Measurements from ENCODE around the gene WBP2NL. TPM values are rescaled to one million over a fixed set of nuclear protein-coding genes. Genes with fewer than 3 reads are reported as not detected.

Gene WBP2NL
- polyA plus RNA-seq, 1 experiment, result 0.22 TPM

- H3K27me3 ChIP-seq (ENCODE audit: control insufficient read depth, insufficient read depth, low read length), result no peaks in the 10 kb centered on the region
- DNase-seq (ENCODE audit: low read depth), result no peak
- TF ChIP-seq CTCF (IDR thresholded peaks at IDR 0.05; ENCODE audit: insufficient read depth, low read depth, low read length), result no peak
- POLR2A ChIA-PET, result no interaction called here
- CTCF ChIA-PET, result interaction anchor here (0.7 to 1.3 kb wide), 2 partner anchors 11 to 949 kb away, joined by 3 to 4 read pairs; no protein-coding TSS in a partner anchor
- H3K4me3 ChIP-seq (ENCODE audit: low read depth, low read length), result no peak overlapping the region
- H3K36me3 ChIP-seq (ENCODE audit: control insufficient read depth, insufficient read depth, low read length), result peaks cover 11% of the 10 kb centered on the region
Measured at GRCh38 chr22:42062506-42063170, 64.0 kb downstream of the WBP2NL start.

GRCh38 chr22:42064629-42065028 is 66.0 kb downstream of the WBP2NL start:
- POLR2A ChIA-PET, result interaction anchor here (0.5 to 0.7 kb wide), 2 partner anchors 24 to 34 kb away, joined by 4 to 11 read pairs; no protein-coding TSS in a partner anchor
- Histone ChIP-seq H3K36me3 (ENCODE audit: control insufficient read depth, insufficient read depth, low read length) (peaks cover 7% of the 10 kb centered on the region), H3K4me3 (ENCODE audit: low read depth, low read length) (no peak overlapping the region), H3K27me3 (ENCODE audit: control insufficient read depth, insufficient read depth, low read length) (no peaks in the 10 kb centered on the region)
- CTCF ChIA-PET, result interaction anchor here (0.5 to 1.1 kb wide), 3 partner anchors 10 to 26 kb away, joined by 3 read pairs; partner anchors contain the start of gene NDUFA6
- no peak for DNase-seq (ENCODE audit: low read depth)
- TF ChIP-seq CTCF (IDR thresholded peaks at IDR 0.05; ENCODE audit: insufficient read depth, low read depth, low read length), result no peak

GRCh38 chr22:42065438-42066125 is 67.0 kb downstream of the WBP2NL start:
- ChIA-PET CTCF (interaction anchor here (1.0 kb wide), 1 partner anchor 25 kb away, joined by 3 read pairs; the partner anchor contains the start of gene NDUFA6), POLR2A (no interaction called here)
- H3K36me3 ChIP-seq (ENCODE audit: control insufficient read depth, insufficient read depth, low read length), result peaks cover 7% of the 10 kb centered on the region
- no peak overlapping the region for H3K4me3 ChIP-seq (ENCODE audit: low read depth, low read length)
- H3K27me3 ChIP-seq (ENCODE audit: control insufficient read depth, insufficient read depth, low read length), result no peaks in the 10 kb centered on the region
- no peak for DNase-seq (ENCODE audit: low read depth)
- no peak for TF ChIP-seq CTCF (IDR thresholded peaks at IDR 0.05; ENCODE audit: insufficient read depth, low read depth, low read length)

- no peak for TF ChIP-seq CTCF (IDR thresholded peaks at IDR 0.05; ENCODE audit: insufficient read depth, low read depth, low read length)
- POLR2A ChIA-PET, result interaction anchor here (0.6 kb wide), 1 partner anchor 13 kb away, joined by 3 read pairs; the partner anchor contains the start of gene SMDT1
- peaks cover 7% of the 10 kb centered on the region for H3K36me3 ChIP-seq (ENCODE audit: control insufficient read depth, insufficient read depth, low read length)
- no peak overlapping the region for H3K4me3 ChIP-seq (ENCODE audit: low read depth, low read length)
- CTCF ChIA-PET, result interaction anchor here (2.1 kb wide), 1 partner anchor 8 kb away, joined by 5 read pairs; no protein-coding TSS in a partner anchor
- H3K27me3 ChIP-seq (ENCODE audit: control insufficient read depth, insufficient read depth, low read length), result no peaks in the 10 kb centered on the region
- no peak for DNase-seq (ENCODE audit: low read depth)
Measured at GRCh38 chr22:42066126-42066761, 67.7 kb downstream of the WBP2NL start.

- CTCF ChIA-PET, result interaction anchor here (2.1 kb wide), 1 partner anchor 8 kb away, joined by 5 read pairs; no protein-coding TSS in a partner anchor
- POLR2A ChIA-PET, result interaction anchor here (0.6 kb wide), 1 partner anchor 13 kb away, joined by 3 read pairs; the partner anchor contains the start of gene SMDT1
- no peak overlapping the region for H3K4me3 ChIP-seq (ENCODE audit: low read depth, low read length)
- DNase-seq (ENCODE audit: low read depth), result no peak
- H3K36me3 ChIP-seq (ENCODE audit: control insufficient read depth, insufficient read depth, low read length), result peaks cover 7% of the 10 kb centered on the region
- H3K27me3 ChIP-seq (ENCODE audit: control insufficient read depth, insufficient read depth, low read length), result no peaks in the 10 kb centered on the region
- TF ChIP-seq CTCF (IDR thresholded peaks at IDR 0.05; ENCODE audit: insufficient read depth, low read depth, low read length), result no peak
Measured at GRCh38 chr22:42066937-42067336, 68.3 kb downstream of the WBP2NL start.

All from BJ (cell line).